ENCODE measurements around the gene INF2. TPM values are rescaled to one million over a fixed set of nuclear protein-coding genes. Genes with fewer than 3 reads are reported as not detected.

The INF2 gene
- total and polyA plus RNA-seq, 2 experiments from 2014 or later: 23.0 to 53.3 TPM

DNA sequence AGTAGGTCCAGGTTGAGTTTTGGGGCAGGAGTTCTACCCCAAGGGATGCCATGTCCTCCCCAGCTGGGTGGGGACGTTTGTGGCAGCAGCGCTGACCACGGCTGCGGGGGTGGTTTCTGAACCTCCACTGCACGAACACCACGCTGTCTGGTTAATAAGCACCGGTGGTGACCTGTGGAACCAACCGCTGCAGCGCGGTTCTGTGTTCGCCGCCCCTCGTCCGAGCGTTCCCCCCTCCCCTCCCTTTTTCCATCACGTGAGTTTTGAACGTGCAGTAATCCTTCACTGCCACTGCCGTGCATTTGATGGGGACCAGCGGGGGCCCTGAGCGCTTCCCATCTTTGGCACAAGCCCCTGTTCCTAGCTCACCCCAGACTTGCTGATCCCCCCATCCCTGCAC, 28.2 kb downstream of the INF2 start:
- H2AFZ ChIP-seq: no peak overlapping the region
- WGBS, 2 experiments (ENCODE audit: low coverage in 1 of 2, low lambda C conversion rate in 2 of 2, missing lambda C conversion rate in 2 of 2): 82 to 89% methylated on average over 9 to 20 of the region's 20 CpGs
- no peaks in the 10 kb centered on the region for H3K9me3 ChIP-seq (ENCODE audit: low read depth)
- TF ChIP-seq EZH2phosphoT487 (IDR thresholded peaks at IDR 0.05; ENCODE audit: insufficient read depth, low read depth): no peak
- TF ChIP-seq EZH2 (IDR thresholded peaks at IDR 0.05; ENCODE audit: insufficient read depth, poor library complexity, severe bottlenecking): no peak
- no peaks in the 10 kb centered on the region for H3F3A ChIP-seq (ENCODE audit: insufficient read depth)
- in situ Hi-C loops (cut with MboI): no loop called here
- H3K27ac ChIP-seq: no peak overlapping the region
- no peak overlapping the region for H3K4me3 ChIP-seq
- DNase-seq: no peak
- no peaks in the 10 kb centered on the region for H3K79me2 ChIP-seq (ENCODE audit: insufficient read depth)
- H3K4me2 ChIP-seq (ENCODE audit: unreplicated experiment): no peak overlapping the region
- H3K36me3 ChIP-seq (ENCODE audit: low read depth): no peaks in the 10 kb centered on the region; the same call in 1 of the 2 replicates
- H3K27me3 ChIP-seq (replicated peaks; ENCODE audit: insufficient read depth): no peaks in the 10 kb centered on the region
- no peaks in the 10 kb centered on the region for H3K9me2 ChIP-seq (ENCODE audit: insufficient read depth)
- no peaks in the 10 kb centered on the region for H3K4me1 ChIP-seq (ENCODE audit: insufficient read depth)
- H3K9ac ChIP-seq: no peak overlapping the region
- H4K20me1 ChIP-seq (ENCODE audit: insufficient read depth): no peaks in the 10 kb centered on the region

DNA sequence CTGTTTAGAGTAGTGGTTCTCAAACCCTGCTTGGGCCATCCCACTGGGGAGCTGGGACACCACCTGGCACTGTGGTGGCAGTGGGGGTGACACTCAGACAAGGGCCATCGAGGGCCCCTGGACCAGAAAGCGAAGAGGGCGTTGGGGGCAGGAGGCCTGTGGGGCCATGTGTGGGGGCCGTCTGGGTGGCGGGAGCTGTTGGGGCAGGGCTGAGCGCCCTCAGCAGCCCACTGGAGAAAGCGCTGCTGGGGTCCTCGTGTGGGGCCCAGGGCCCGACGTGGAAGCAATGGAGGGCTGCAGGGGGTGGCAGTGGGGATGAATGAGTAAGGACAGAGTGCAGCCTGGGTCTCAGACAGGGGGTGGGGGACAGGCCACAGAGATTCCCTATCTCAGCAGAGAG, 28.7 kb downstream of the INF2 start:
- H3K4me2 ChIP-seq (ENCODE audit: unreplicated experiment): no peak overlapping the region
- no peak overlapping the region for H3K27ac ChIP-seq
- 89 to 93% methylated on average over 3 to 10 of the region's 10 CpGs for WGBS, 2 experiments (ENCODE audit: low coverage in 1 of 2, low lambda C conversion rate in 2 of 2, missing lambda C conversion rate in 2 of 2)
- no peak for DNase-seq
- no peak overlapping the region for H2AFZ ChIP-seq
- H3K27me3 ChIP-seq (replicated peaks; ENCODE audit: insufficient read depth): no peaks in the 10 kb centered on the region
- no peak overlapping the region for H3K9ac ChIP-seq
- no peaks in the 10 kb centered on the region for H3K4me1 ChIP-seq (ENCODE audit: insufficient read depth)
- no peaks in the 10 kb centered on the region for H3K9me3 ChIP-seq (ENCODE audit: low read depth)
- TF ChIP-seq EZH2 (IDR thresholded peaks at IDR 0.05; ENCODE audit: insufficient read depth, poor library complexity, severe bottlenecking) (no peak), EZH2phosphoT487 (IDR thresholded peaks at IDR 0.05; ENCODE audit: insufficient read depth, low read depth) (no peak)
- H3K4me3 ChIP-seq: no peak overlapping the region
- H3K79me2 ChIP-seq (ENCODE audit: insufficient read depth): no peaks in the 10 kb centered on the region
- H3F3A ChIP-seq (ENCODE audit: insufficient read depth): no peaks in the 10 kb centered on the region
- in situ Hi-C loops (cut with MboI): no loop called here
- no peaks in the 10 kb centered on the region; the same call in 1 of the 2 replicates for H3K36me3 ChIP-seq (ENCODE audit: low read depth)
- no peaks in the 10 kb centered on the region for H4K20me1 ChIP-seq (ENCODE audit: insufficient read depth)
- H3K9me2 ChIP-seq (ENCODE audit: insufficient read depth): no peaks in the 10 kb centered on the region

DNA sequence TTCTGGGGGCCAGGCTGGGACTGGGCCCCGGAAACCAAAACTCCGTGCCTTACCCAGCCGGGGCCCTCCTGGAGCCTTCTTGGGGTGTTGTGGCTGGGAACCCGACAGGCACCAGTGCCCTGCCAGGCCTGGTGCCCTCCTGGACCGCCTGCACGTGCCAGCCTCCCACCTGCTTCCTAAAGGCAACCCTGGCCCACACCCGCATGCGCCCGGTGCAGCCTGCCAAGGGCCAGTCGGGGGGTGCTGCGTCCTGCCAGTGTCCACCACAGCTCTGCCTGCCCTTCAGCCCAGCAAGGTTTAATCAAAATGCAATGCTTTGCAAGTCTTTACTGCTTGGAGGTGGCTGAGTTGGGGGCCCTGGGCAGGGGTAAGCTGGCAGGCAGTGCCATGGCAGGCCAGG, 29.5 kb downstream of the INF2 start:
- H3K9ac ChIP-seq: no peak overlapping the region
- no peaks in the 10 kb centered on the region for H3K27me3 ChIP-seq (replicated peaks; ENCODE audit: insufficient read depth)
- H3K27ac ChIP-seq: no peak overlapping the region
- H3K36me3 ChIP-seq (ENCODE audit: low read depth): no peaks in the 10 kb centered on the region; the same call in 1 of the 2 replicates
- no peaks in the 10 kb centered on the region for H4K20me1 ChIP-seq (ENCODE audit: insufficient read depth)
- H2AFZ ChIP-seq: no peak overlapping the region
- no peak for DNase-seq
- H3K4me3 ChIP-seq: no peak overlapping the region
- no peaks in the 10 kb centered on the region for H3K4me1 ChIP-seq (ENCODE audit: insufficient read depth)
- H3K79me2 ChIP-seq (ENCODE audit: insufficient read depth): no peaks in the 10 kb centered on the region
- no peaks in the 10 kb centered on the region for H3K9me3 ChIP-seq (ENCODE audit: low read depth)
- TF ChIP-seq EZH2 (IDR thresholded peaks at IDR 0.05; ENCODE audit: insufficient read depth, poor library complexity, severe bottlenecking) (no peak), EZH2phosphoT487 (IDR thresholded peaks at IDR 0.05; ENCODE audit: insufficient read depth, low read depth) (no peak)
- whole genome bisulfite sequencing, 2 experiments (ENCODE audit: low coverage in 1 of 2, low lambda C conversion rate in 2 of 2, missing lambda C conversion rate in 2 of 2): 95 to 100% methylated on average over 10 to 11 of the region's 11 CpGs
- H3K4me2 ChIP-seq (ENCODE audit: unreplicated experiment): no peak overlapping the region
- H3F3A ChIP-seq (ENCODE audit: insufficient read depth): no peaks in the 10 kb centered on the region
- in situ Hi-C loops (cut with MboI): no loop called here
- H3K9me2 ChIP-seq (ENCODE audit: insufficient read depth): no peaks in the 10 kb centered on the region

DNA sequence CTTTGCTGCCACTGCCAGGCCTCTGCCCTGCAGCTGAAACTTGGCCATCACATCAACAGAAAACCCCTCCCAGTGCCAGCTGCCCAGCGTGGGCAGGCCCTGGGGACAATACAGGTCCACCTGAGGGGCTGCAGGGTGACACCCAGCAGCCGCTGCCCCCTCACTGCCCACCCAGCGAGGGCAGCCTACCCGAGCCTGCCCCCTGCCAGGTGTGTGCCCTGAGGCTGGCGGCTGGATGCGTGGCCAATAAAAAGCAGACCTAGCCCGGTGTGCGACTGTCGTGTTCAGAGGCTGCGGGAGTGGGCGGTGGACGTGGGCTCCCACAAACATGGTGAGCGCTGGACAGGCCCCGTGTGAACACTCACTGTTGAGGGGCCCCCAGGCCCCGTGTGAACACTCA, 29.9 kb downstream of the INF2 start:
- Histone ChIP-seq H4K20me1 (ENCODE audit: insufficient read depth) (no peaks in the 10 kb centered on the region), H3K4me3 (no peak overlapping the region), H3K9me3 (ENCODE audit: low read depth) (no peaks in the 10 kb centered on the region), H3K36me3 (ENCODE audit: low read depth) (no peaks in the 10 kb centered on the region; the same call in 1 of the 2 replicates), H3F3A (ENCODE audit: insufficient read depth) (no peaks in the 10 kb centered on the region), H3K9me2 (ENCODE audit: insufficient read depth) (no peaks in the 10 kb centered on the region), H3K4me1 (ENCODE audit: insufficient read depth) (no peaks in the 10 kb centered on the region), H3K27ac (no peak overlapping the region), H3K79me2 (ENCODE audit: insufficient read depth) (no peaks in the 10 kb centered on the region), H3K9ac (no peak overlapping the region), H3K4me2 (ENCODE audit: unreplicated experiment) (no peak overlapping the region), H2AFZ (no peak overlapping the region), H3K27me3 (replicated peaks; ENCODE audit: insufficient read depth) (no peaks in the 10 kb centered on the region)
- 90 to 96% methylated on average over 13 to 15 of the region's 15 CpGs for WGBS, 2 experiments (ENCODE audit: low coverage in 1 of 2, low lambda C conversion rate in 2 of 2, missing lambda C conversion rate in 2 of 2)
- in situ Hi-C loops (cut with MboI): no loop called here
- TF ChIP-seq EZH2phosphoT487 (IDR thresholded peaks at IDR 0.05; ENCODE audit: insufficient read depth, low read depth): no peak
- no peak for TF ChIP-seq EZH2 (IDR thresholded peaks at IDR 0.05; ENCODE audit: insufficient read depth, poor library complexity, severe bottlenecking)
- no peak for DNase-seq

Data from GM23248 (cell line).